Stimulated activated CD4-positive, alpha-beta T cell treated with anti-CD3 and anti-CD28 coated beads, Interleukin-4, amount 100 ng/mL, for 48 hours (primary cell): ENCODE results near the gene TNIK.

ENCODE experiments used
- DNase-seq, 2 donors: peaks; one replicate each; pipeline ENCODE4 v3.0.0-alpha.2; 2020; ENCODE audit warnings: low read depth in 2 of 2

The TNIK gene

GRCh38 chr3:171044835-171045793 lies 415.1 kb downstream of the TNIK start:
- no peak for DNase-seq

GRCh38 chr3:171044384-171044783 lies 415.8 kb downstream of the TNIK start:
- no peak for DNase-seq

GRCh38 chr3:171039674-171040073 lies 420.5 kb downstream of the TNIK start:
- DNase-seq: no peak

- DNase-seq: no peak
Observed at GRCh38 chr3:171038342-171038741, 421.9 kb downstream of the TNIK start.

GRCh38 chr3:171028779-171029232 lies 431.4 kb downstream of the TNIK start:
- no peak for DNase-seq

GRCh38 chr3:171028025-171028778 lies 432.0 kb downstream of the TNIK start:
- DNase-seq: peak; percentile 35 to 54

- no peak for DNase-seq
Observed at GRCh38 chr3:171026597-171027293, 433.5 kb downstream of the TNIK start, which contains the start of gene SLC2A2. TSS of gene SLC2A2 (minus strand) at chr3:171026720. CDS start at chr3:171026670, 50 bp downstream.

- no peak for DNase-seq
Observed at GRCh38 chr3:171023566-171023965, 436.6 kb downstream of the TNIK start.

GRCh38 chr3:171021377-171021776 lies 438.8 kb downstream of the TNIK start:
- DNase-seq: no peak

GRCh38 chr3:171018156-171018935 lies 441.9 kb downstream of the TNIK start:
- DNase-seq: no peak

GRCh38 chr3:171013822-171014748 lies 446.1 kb downstream of the TNIK start:
- no peak for DNase-seq

GRCh38 chr3:171011873-171012336 lies 448.3 kb downstream of the TNIK start:
- no peak for DNase-seq
